Upper lobe of left lung (tissue), 4 donors: Measurements from ENCODE around the gene DTX1.

Source experiments
- CTCF ChIP-seq, 6 experiments: fragments of 450-650 bp in 4 of 6; fragments of 200-600 bp in 2 of 6; sonication (generic) in 2 of 6; IDR thresholded peaks; one replicate each; pipeline ENCODE4 v1.5.1; 2016 to 2019; ENCODE audit warnings: antibody characterized with exemption in 6 of 6
- POLR2A ChIP-seq, 4 donors: fragments of 450-650 bp; IDR thresholded peaks; one replicate each; pipeline ENCODE4 v1.5.1; 2016 to 2017; ENCODE audit warnings: antibody characterized with exemption in 4 of 4, mild to moderate bottlenecking in 2 of 4
- POLR2AphosphoS5 ChIP-seq, 2 donors: sonication (generic); formaldehyde crosslinking; IDR thresholded peaks; one replicate each; pipeline ENCODE4 v1.5.1; 2017; ENCODE audit warnings: antibody characterized with exemption in 2 of 2

- TF ChIP-seq CTCF (IDR thresholded peaks at IDR 0.05), result no peak
- no peak for TF ChIP-seq POLR2A (IDR thresholded peaks at IDR 0.05)
- no peak for TF ChIP-seq POLR2AphosphoS5 (IDR thresholded peaks at IDR 0.05)
Observed at GRCh38 chr12:113039911-113040445, 16.6 kb upstream of the DTX1 start.
